Kidney (tissue), 14 donors: Measurements from ENCODE around the gene THTPA. TPM values are rescaled to one million over a fixed set of nuclear protein-coding genes. Genes with fewer than 3 reads are reported as not detected.

Source experiments
- DNase-seq, 5 donors: peaks; one replicate each; pipeline ENCODE4 v3.0.0-alpha.2; 2013 to 2020
- FAIRE-seq: peaks from 2 replicates; lab custom pipeline; 2012; peaks lifted over from hg19 to GRCh38; lab: Jason Lieb, UNC
- H3K27ac ChIP-seq, 2 donors: one replicate each; pipeline ENCODE4 v1.7.0; 2013; ENCODE audit warnings: low read depth in 2 of 2, low read length in 2 of 2, inconsistent platforms in 1 of 2
- H3K27me3 ChIP-seq: one replicate; pipeline ENCODE4 v1.7.1; 2013; ENCODE audit warnings: low read length, inconsistent platforms; ENCODE audit not compliant: control insufficient read depth, insufficient read depth
- H3K36me3 ChIP-seq, 3 donors: one replicate each; pipeline versions ENCODE4 v1.7.0 to v1.7.1; 2013; ENCODE audit warnings: low read length in 3 of 3, control low read depth in 1 of 3, inconsistent platforms in 1 of 3; ENCODE audit not compliant: insufficient read depth in 3 of 3, control insufficient read depth in 2 of 3
- H3K4me1 ChIP-seq, 3 donors: one replicate each; pipeline versions ENCODE4 v1.7.0 to v1.7.1; 2013; ENCODE audit warnings: low read length in 3 of 3, inconsistent platforms in 1 of 3, low read depth in 1 of 3; ENCODE audit not compliant: control insufficient read depth in 2 of 3, insufficient read depth in 2 of 3
- H3K4me3 ChIP-seq, 3 donors: one replicate each; pipeline versions ENCODE4 v1.7.0 to v1.8.1; 2013; ENCODE audit warnings: low read length in 3 of 3, control low read depth in 1 of 3, inconsistent platforms in 1 of 3
- H3K9ac ChIP-seq, 3 donors: one replicate each; pipeline versions ENCODE4 v1.7.0 to v1.7.1; 2013; ENCODE audit warnings: low read length in 3 of 3, control low read depth in 1 of 3, inconsistent platforms in 1 of 3
- H3K9me3 ChIP-seq, 3 donors: one replicate each; pipeline versions ENCODE4 v1.7.0 to v1.7.1; 2013; ENCODE audit warnings: low read length in 3 of 3, control low read depth in 1 of 3, inconsistent platforms in 1 of 3; ENCODE audit not compliant: control insufficient read depth in 2 of 3, insufficient read depth in 1 of 3
- CTCF ChIP-seq: IDR thresholded peaks from 3 replicates; pipeline ENCODE4 v1.5.1; 2012; ENCODE audit warnings: mild to moderate bottlenecking, moderate library complexity, borderline replicate concordance; ENCODE audit not compliant: insufficient read depth; ENCODE audit errors: extremely low read depth
- intact Hi-C: fragments of 100-400 bp; cut with DNase I; formaldehyde crosslinking; loops from one replicate; pipeline ENCODE4 v1.11.1; 2022
- polyA plus RNA-seq: library from polyadenylated mRNA; stranded (reverse); fragments of 350-450 nt; fragmentation: Illumina TruSeq; extraction: RNeasy Lipid Tissue Mini Kit (QIAGEN cat#74804); gene quantifications from one replicate; pipeline ENCODE4 v1.2.3, GENCODE V29; 2014; ENCODE audit warnings: low read depth, low replicate concordance; ENCODE audit not compliant: insufficient read depth
- total RNA-seq: library from RNA; stranded (reverse); fragmentation: NEBNext Ultra II Directional; extraction: Animal tissue kit (Norgen Biotek cat#: 25700); gene quantifications from one replicate; pipeline ENCODE4 v1.2.1, GENCODE V29; 2021
- donor health status: control.
- donor health status: control.
- donor health status: control.
- donor health status: control.
- donor health status: control.
- donor health status: DM: yes; HTN: yes; CAD: no.
- donor health status: Normal renal cell carcinoma (clear cell type).

Gene THTPA
- total and polyA plus RNA-seq, 2 donors from 2014 or later, result 24.4 to 38.4 TPM

- Histone ChIP-seq H3K4me1 (no peaks in the 10 kb centered on the region), H3K36me3 (no peaks in the 10 kb centered on the region), H3K27me3 (no peaks in the 10 kb centered on the region), H3K9me3 (no peaks in the 10 kb centered on the region), H3K27ac (no peak overlapping the region), H3K4me3 (no peak overlapping the region), H3K9ac (no peak overlapping the region)
- DNase-seq (no peak), FAIRE-seq (no peak)
- no peak for TF ChIP-seq CTCF
- intact Hi-C loops, result no loop called here
Measured at GRCh38 chr14:23517650-23518326, 38.3 kb upstream of the THTPA start.

GRCh38 chr14:23518709-23519108 lies 37.4 kb upstream of the THTPA start:
- Histone ChIP-seq H3K9ac (no peak overlapping the region), H3K9me3 (no peaks in the 10 kb centered on the region), H3K4me1 (no peaks in the 10 kb centered on the region), H3K4me3 (no peak overlapping the region), H3K36me3 (no peaks in the 10 kb centered on the region), H3K27me3 (no peaks in the 10 kb centered on the region), H3K27ac (no peak overlapping the region)
- no peak for TF ChIP-seq CTCF
- FAIRE-seq, result no peak
- intact Hi-C loops, result no loop called here
- DNase-seq, result peak in 2 of 5 donors; percentile 21 to 51

- Histone ChIP-seq H3K9me3 (no peaks in the 10 kb centered on the region), H3K27ac (no peak overlapping the region), H3K36me3 (no peaks in the 10 kb centered on the region), H3K4me3 (no peak overlapping the region), H3K27me3 (no peaks in the 10 kb centered on the region), H3K4me1 (no peaks in the 10 kb centered on the region), H3K9ac (no peak overlapping the region)
- TF ChIP-seq CTCF, result no peak
- DNase-seq (no peak), FAIRE-seq (no peak)
- intact Hi-C loops, result no loop called here
Measured at GRCh38 chr14:23520899-23521533, 35.1 kb upstream of the THTPA start.
